Coronary artery (tissue), 2 donors: Measurements from ENCODE around the gene CFP.

ENCODE experiments used
- DNase-seq: peaks from one replicate; pipeline ENCODE4 v3.0.0-alpha.2; 2017; ENCODE audit warnings: low spot score
- H3K27ac ChIP-seq, 2 donors: fragments of 200-600 bp; sonication (generic); one replicate each; pipeline ENCODE4 v1.5.1; 2016 to 2019
- H3K4me3 ChIP-seq: fragments of 200-600 bp; sonication (generic); 2 replicates; pipeline ENCODE4 v1.5.1; 2016; ENCODE audit warnings: mild to moderate bottlenecking, moderate library complexity
- CTCF ChIP-seq: fragments of 200-600 bp; sonication (generic); IDR thresholded peaks from one replicate; pipeline ENCODE4 v1.5.1; 2019; ENCODE audit warnings: antibody characterized with exemption

The CFP gene

GRCh38 chrX:47658684-47659420 is 29.1 kb upstream of the CFP start, which contains the start of gene UXT:
UXT (minus strand) TSS chrX:47659180; CDS start chrX:47658927, 253 bp downstream.
- peak within 1 kb of the TSS; percentile 46 to 94 for H3K27ac ChIP-seq
- peak; percentile 96 for DNase-seq

GRCh38 chrX:47658301-47658683 is 28.6 kb upstream of the CFP start:
- peak overlapping the region; percentile 46 to 94 for H3K27ac ChIP-seq
- H3K4me3 ChIP-seq: peak overlapping the region; percentile 75
- no peak for DNase-seq
- TF ChIP-seq CTCF: no peak

More at GRCh38 chrX:47658684-47659420, 29.1 kb upstream of the CFP start, which contains the start of gene UXT:
- peak within 1 kb of the TSS; percentile 75 for H3K4me3 ChIP-seq
- no peak for TF ChIP-seq CTCF

DNA sequence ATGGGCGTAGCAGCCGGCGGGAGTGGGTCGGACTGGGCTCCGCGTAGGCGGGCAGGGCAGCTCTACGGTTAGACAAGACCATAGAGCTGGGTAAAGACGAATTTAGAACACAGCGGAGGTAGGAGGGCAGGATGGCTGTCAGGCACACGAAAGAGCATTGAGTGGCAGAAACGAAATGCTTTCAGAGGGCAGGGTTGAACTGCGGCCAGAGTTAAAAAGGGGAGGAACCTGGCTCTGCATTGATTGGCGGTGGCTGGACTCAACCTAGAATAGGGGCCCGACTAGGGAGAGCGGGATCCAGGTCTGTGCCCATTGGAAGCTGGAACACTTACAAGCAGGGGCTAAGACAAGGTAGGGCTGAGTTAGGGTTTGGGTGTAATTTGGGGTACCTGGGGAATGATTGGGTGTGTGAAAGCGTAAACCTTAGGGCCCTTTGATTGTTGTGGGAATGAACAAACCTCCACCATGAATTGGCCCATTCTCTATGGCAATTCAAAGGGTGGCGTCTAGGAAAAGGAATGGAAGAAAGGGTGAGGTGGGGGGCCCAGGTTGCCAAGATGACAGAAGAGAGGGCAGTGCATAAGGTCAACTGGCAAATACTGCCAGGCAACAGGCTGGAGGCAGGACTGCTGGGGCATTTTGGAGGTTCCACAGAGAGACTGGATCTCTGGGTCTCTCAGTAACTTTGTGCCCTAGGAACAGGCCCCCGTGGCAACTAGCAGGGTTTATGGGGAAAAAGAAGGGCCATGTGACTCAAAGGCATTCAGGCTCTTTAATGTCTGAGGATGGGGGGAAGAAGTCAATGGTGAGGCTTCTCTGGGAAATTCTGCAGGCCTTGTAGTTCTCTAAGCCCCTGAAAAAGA is 21.5 kb upstream of the CFP start:
- no peak for TF ChIP-seq CTCF
- H3K4me3 ChIP-seq: peak overlapping the region; percentile 58
- DNase-seq: peak; percentile 54
- peak overlapping the region; percentile 66 to 77 for H3K27ac ChIP-seq

GRCh38 chrX:47650164-47651042 is 20.7 kb upstream of the CFP start, which contains the start of gene ELK1:
ELK1 (minus strand) TSS chrX:47650563; CDS start chrX:47641441, 9,122 bp downstream.
- peak within 1 kb of the TSS; percentile 87 for H3K4me3 ChIP-seq
- peak within 1 kb of the TSS; percentile 84 to 93 for H3K27ac ChIP-seq
- TF ChIP-seq CTCF: no peak
- DNase-seq: peak; percentile 98

DNA sequence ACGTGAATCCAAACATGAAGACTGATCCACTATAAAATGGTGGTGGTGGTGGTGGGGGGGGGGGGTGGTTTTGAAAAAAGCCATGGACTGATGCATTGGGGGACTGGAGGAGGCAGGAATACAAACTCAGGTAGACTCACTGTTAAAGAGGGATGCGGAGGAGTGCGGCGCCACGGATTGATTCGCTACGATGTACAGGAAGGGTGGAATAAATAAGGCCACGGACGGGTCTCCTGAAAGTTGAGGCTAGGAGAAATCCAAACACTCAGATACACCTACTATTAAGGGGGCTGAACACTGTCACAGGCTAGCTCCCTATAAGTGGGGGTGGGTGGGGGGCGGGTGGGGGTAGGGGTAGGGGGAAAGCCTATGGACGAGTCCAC is 20.0 kb upstream of the CFP start:
- peak overlapping the region; percentile 84 to 93 for H3K27ac ChIP-seq

More for the DNA sequence above, 20.0 kb upstream of the CFP start:
- DNase-seq: no peak
- peak overlapping the region; percentile 87 for H3K4me3 ChIP-seq
- no peak for TF ChIP-seq CTCF
